Gastrocnemius medialis (tissue), 4 donors: ENCODE data around the gene RMND5A. TPM values are rescaled to one million over a fixed set of nuclear protein-coding genes. Genes with fewer than 3 reads are reported as not detected.

Source experiments
- ATAC-seq, 2 donors: fragments of 150-250 bp; one replicate each; pipeline ENCODE4 v1.9.1; 2016
- DNase-seq, 2 donors: peaks; one replicate each; pipeline ENCODE4 v3.0.0-alpha.2; 2019
- H3K27ac ChIP-seq, 4 donors: fragments of 200-600 bp; sonication (generic); 1 replicate in 1 of 4; 2 replicates in 3 of 4; pipeline ENCODE4 v1.5.1; 2016 to 2018; ENCODE audit warnings: mild to moderate bottlenecking in 2 of 4, moderate library complexity in 1 of 4
- H3K27me3 ChIP-seq, 3 donors: fragments of 200-600 bp; sonication (generic) in 2 of 3; 1 replicate in 1 of 3; 2 replicates in 2 of 3; pipeline versions ENCODE4 v1.5.1 to v1.6.0; 2016 to 2019; ENCODE audit warnings: mild to moderate bottlenecking in 1 of 3, moderate library complexity in 1 of 3
- H3K36me3 ChIP-seq, 2 donors: fragments of 200-600 bp; sonication (generic) in 1 of 2; one replicate each; pipeline ENCODE4 v1.5.1; 2017 to 2018
- H3K4me1 ChIP-seq, 2 donors: fragments of 200-600 bp; sonication (generic) in 1 of 2; one replicate each; pipeline ENCODE4 v1.5.1; 2016 to 2017; ENCODE audit warnings: mild to moderate bottlenecking in 2 of 2
- H3K4me3 ChIP-seq, 4 donors: fragments of 200-600 bp; sonication (generic) in 3 of 4; 1 replicate in 1 of 4; 2 replicates in 3 of 4; pipeline ENCODE4 v1.5.1; 2016 to 2019; ENCODE audit warnings: mild to moderate bottlenecking in 2 of 4
- H3K9me3 ChIP-seq, 3 donors: fragments of 200-600 bp; sonication (generic) in 2 of 3; 1 replicate in 1 of 3; 2 replicates in 2 of 3; pipeline ENCODE4 v1.5.1; 2016 to 2019
- POLR2A ChIP-seq, 2 donors: fragments of 450-650 bp; IDR thresholded peaks; one replicate each; pipeline ENCODE4 v1.6.1; 2017; ENCODE audit warnings: antibody characterized with exemption in 2 of 2, mild to moderate bottlenecking in 2 of 2, moderate library complexity in 2 of 2
- in situ Hi-C, 4 donors: fragments of 200-750 bp; cut with MboI; loops; one replicate each; pipeline versions ENCODE4 v1.15.0 to v1.8.0; 2017; ENCODE audit warnings: low sequenced_read_pairs in 4 of 4
- intact Hi-C: fragments of 100-400 bp; cut with DNase I; formaldehyde crosslinking; loops from one replicate; pipeline ENCODE4 v1.15.1; 2023; ENCODE audit warnings: low total_unique reads
- total RNA-seq, 4 donors: library from RNA; depleted of rRNA; stranded (reverse); fragments of >200 nt; gene quantifications; one replicate each; pipeline versions ENCODE4 v1.1.0 to v1.2.3, GENCODE V29; 2016
- TF ChIP-seq, protein P1 (sequence below), 5 experiments: fragments of 450-650 bp in 3 of 5; fragments of 200-600 bp in 2 of 5; sonication (generic) in 2 of 5; IDR thresholded peaks in 4 of 5; conservative IDR thresholded peaks in 1 of 5; 1 replicate in 4 of 5; 2 replicates in 1 of 5; pipeline ENCODE4 v1.5.1; 2016 to 2019; ENCODE audit warnings: antibody characterized with exemption in 5 of 5, mild to moderate bottlenecking in 3 of 5, moderate library complexity in 3 of 5

Gene RMND5A
- total RNA-seq, 4 donors from 2014 or later: 88.9 to 113 (median 102) TPM

DNA sequence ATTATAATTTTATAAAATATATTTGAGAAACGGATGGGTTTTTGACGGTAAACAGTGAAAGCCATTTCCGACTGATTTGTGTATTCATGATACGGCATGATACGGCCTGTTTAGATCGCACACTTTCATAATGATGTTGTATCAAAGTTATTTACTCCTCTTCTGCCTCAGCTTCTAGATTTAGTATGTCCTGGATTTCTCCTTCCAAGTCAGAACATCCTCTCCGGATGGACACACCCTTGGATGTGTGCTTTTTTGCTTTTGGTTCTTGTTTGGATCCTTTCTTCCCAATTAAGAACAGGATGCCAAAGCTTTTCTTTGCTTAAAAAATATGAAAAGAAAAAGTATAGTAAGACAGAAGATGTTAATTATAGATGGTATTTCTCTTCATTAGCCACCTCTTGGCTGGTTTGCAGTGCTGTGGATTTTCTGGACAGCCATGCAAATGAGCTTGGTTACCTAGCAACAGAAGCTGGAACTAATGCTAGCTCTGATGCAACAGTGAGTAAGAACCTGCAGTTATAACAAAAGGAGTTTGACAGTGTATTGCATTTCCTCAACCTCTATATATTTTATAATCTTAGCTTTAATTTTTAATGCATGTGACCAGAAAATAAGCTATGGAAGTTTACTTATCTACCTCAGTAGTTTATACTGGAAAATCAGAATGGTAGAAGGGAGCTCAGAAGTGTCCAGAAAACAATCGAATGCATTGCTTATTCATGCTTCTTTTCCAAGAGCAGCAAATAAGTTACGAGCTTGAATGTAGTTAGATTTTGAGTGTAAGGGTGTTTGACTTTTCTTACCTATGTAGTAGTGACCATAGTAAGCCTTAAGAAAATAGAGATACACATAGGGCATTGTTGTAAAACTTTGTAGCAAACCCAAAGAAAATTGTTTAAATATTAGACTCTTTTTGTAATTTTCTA, 27.9 kb downstream of the RMND5A start:
- Histone ChIP-seq H3K4me1 (peaks cover 47 to 57% of the 10 kb centered on the region in 2 donors), H3K36me3 (peaks cover 0 to 9% of the 10 kb centered on the region in 2 donors), H3K27ac (peak overlapping the region; percentile 9 to 62 (median 30)), H3K4me3 (peak overlapping the region in 1 of 4 donors; percentile 11), H3K27me3 (no peaks in the 10 kb centered on the region), H3K9me3 (no peaks in the 10 kb centered on the region)
- in situ Hi-C loops: no loop called here
- DNase-seq (no peak), ATAC-seq (peak; percentile 87 to 94)
- intact Hi-C loops: no loop called here
- TF ChIP-seq, protein P1, sequence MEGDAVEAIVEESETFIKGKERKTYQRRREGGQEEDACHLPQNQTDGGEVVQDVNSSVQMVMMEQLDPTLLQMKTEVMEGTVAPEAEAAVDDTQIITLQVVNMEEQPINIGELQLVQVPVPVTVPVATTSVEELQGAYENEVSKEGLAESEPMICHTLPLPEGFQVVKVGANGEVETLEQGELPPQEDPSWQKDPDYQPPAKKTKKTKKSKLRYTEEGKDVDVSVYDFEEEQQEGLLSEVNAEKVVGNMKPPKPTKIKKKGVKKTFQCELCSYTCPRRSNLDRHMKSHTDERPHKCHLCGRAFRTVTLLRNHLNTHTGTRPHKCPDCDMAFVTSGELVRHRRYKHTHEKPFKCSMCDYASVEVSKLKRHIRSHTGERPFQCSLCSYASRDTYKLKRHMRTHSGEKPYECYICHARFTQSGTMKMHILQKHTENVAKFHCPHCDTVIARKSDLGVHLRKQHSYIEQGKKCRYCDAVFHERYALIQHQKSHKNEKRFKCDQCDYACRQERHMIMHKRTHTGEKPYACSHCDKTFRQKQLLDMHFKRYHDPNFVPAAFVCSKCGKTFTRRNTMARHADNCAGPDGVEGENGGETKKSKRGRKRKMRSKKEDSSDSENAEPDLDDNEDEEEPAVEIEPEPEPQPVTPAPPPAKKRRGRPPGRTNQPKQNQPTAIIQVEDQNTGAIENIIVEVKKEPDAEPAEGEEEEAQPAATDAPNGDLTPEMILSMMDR (IDR thresholded peaks at IDR 0.05 in 4 of 5, conservative IDR thresholded peaks at IDR 0.05 in 1 of 5): no peak
- no peak for TF ChIP-seq POLR2A (IDR thresholded peaks at IDR 0.05)

DNA sequence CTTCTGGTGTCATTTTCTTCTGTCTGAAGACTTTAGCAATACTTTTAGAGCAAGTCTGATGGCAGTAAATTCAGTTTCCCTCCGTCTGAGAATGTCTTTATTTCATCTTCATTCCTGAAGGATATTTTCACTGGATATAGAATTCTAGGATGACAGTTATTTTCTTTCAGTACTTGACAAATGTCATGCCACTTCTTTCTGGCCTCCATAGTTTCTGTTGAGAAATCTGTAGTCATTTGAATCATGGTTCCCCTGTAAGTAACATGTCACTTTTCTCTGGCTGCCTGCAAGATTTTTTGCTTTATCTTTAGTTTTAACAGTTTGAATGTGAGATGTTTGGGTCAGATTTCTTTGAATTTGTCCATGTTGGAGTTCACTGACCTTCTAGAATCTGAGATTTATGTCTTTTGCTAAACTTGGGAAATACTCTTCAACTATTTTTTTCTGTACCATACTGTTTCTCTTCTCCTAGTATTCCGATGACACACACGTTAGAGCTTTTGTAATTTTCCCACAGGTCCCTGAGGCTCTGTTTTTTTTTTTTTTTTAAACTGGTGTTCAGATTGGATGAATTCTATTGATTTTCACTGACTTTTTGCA, 30.2 kb downstream of the RMND5A start:
- Histone ChIP-seq H3K36me3 (peaks cover 5 to 27% of the 10 kb centered on the region in 2 donors), H3K4me3 (no peak overlapping the region), H3K9me3 (no peaks in the 10 kb centered on the region), H3K27ac (no peak overlapping the region), H3K4me1 (peaks cover 44% of the 10 kb centered on the region in 2 donors), H3K27me3 (no peaks in the 10 kb centered on the region)
- no peak for DNase-seq
- in situ Hi-C loops (no loop called here), intact Hi-C loops (no loop called here)
- no peak for ATAC-seq
- TF ChIP-seq, protein P1 (IDR thresholded peaks at IDR 0.05 in 4 of 5, conservative IDR thresholded peaks at IDR 0.05 in 1 of 5): no peak
- no peak for TF ChIP-seq POLR2A (IDR thresholded peaks at IDR 0.05)

DNA sequence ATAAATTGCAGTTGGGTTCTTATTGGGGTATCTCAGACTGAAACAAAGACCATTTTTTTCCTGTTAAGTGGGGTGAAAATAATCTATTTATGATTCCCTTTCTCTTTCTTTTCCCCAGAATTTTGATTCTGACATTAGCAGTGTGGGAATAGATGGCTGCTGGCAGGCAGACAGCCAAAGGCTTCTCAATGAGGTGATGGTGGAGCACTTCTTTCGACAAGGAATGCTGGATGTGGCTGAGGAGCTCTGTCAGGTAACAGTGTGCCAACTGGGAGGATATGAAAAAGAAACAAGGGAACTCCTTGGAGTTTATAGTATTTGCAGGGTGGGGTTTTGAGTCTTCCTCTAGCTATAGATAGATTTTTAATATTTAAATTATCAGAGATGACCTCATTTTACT, 31.7 kb downstream of the RMND5A start:
- no peak for TF ChIP-seq POLR2A (IDR thresholded peaks at IDR 0.05)
- TF ChIP-seq, protein P1 (IDR thresholded peaks at IDR 0.05 in 4 of 5, conservative IDR thresholded peaks at IDR 0.05 in 1 of 5): no peak
- ATAC-seq: no peak
- Histone ChIP-seq H3K4me1 (peaks cover 33% of the 10 kb centered on the region in 2 donors), H3K36me3 (peaks cover 5 to 27% of the 10 kb centered on the region in 2 donors), H3K9me3 (no peaks in the 10 kb centered on the region), H3K27ac (no peak overlapping the region), H3K4me3 (no peak overlapping the region), H3K27me3 (no peaks in the 10 kb centered on the region)
- in situ Hi-C loops (no loop called here), intact Hi-C loops (no loop called here)
- no peak for DNase-seq

DNA sequence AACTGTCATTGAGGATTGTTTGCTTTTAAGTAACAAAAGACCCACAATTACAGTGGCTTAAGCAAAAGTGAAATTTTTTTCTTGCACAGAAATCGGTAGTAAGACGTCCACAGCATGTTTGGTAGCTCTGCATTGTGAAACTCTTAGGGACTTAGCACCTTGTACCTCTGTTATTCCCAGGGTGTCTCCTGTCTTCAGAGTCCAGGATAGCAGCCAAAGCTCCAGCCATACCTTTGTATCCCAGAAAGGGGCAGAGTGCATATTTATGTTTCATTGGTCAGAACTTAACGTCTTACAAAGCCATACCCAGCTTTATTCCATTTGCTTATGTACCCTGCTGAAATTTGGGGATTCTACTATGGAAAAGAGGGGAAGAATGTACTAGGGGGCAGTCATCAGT, 32.8 kb downstream of the RMND5A start:
- H3K27me3 ChIP-seq: no peaks in the 10 kb centered on the region
- DNase-seq: no peak
- TF ChIP-seq, protein P1 (IDR thresholded peaks at IDR 0.05 in 4 of 5, conservative IDR thresholded peaks at IDR 0.05 in 1 of 5): no peak
- TF ChIP-seq POLR2A (IDR thresholded peaks at IDR 0.05): no peak
- H3K9me3 ChIP-seq: no peaks in the 10 kb centered on the region
- ATAC-seq: no peak
- in situ Hi-C loops: no loop called here
- H3K4me1 ChIP-seq: peaks cover 21 to 27% of the 10 kb centered on the region in 2 donors
- intact Hi-C loops: no loop called here
- H3K36me3 ChIP-seq: peaks cover 5 to 27% of the 10 kb centered on the region in 2 donors
- no peak overlapping the region for H3K27ac ChIP-seq
- H3K4me3 ChIP-seq: no peak overlapping the region
